T-helper 22 cell (primary cell): ENCODE data around the gene CALML6.

Experiments
- DNase-seq: peaks from one replicate; pipeline ENCODE4 v3.0.0-alpha.2; 2020; ENCODE audit warnings: low read depth

The CALML6 gene

GRCh38 chr1:1892079-1892762 lies 22.8 kb upstream of the CALML6 start:
- no peak for DNase-seq

GRCh38 chr1:1892763-1893120 lies 22.3 kb upstream of the CALML6 start:
- no peak for DNase-seq

DNA sequence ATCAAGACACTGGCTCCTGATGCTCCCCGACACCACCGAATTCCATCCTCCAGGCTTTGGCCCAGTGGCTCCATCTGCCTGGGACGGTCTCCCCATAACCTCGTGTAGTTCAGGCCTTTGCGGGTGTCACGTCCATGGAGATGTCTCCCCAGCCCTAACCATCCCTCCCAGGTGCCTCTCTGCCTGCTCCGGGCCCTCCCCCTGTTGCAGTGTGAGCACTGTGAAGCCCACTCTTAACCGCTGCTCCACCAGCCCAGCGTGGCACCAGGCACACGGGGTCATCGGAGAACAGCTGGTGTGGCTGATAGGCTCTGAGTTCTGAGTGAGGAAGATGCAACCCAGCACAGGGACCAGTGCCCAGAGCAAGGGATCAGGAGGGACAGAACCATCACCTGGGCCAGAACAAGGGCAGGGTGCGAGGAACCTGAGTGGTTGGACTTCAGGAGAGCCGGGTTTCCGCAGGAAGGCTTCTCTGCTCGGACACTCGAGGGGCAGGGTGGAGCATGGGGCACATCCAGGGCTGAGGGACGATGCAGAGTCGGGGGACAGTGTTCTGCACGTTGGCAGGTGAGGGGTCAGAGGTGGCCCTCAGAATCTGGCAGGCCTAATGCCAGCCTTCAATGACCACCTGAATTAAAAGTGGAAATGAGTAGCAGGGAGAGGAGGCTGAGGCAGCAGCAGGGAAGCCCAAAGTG lies 21.6 kb upstream of the CALML6 start:
- DNase-seq = no peak

DNA sequence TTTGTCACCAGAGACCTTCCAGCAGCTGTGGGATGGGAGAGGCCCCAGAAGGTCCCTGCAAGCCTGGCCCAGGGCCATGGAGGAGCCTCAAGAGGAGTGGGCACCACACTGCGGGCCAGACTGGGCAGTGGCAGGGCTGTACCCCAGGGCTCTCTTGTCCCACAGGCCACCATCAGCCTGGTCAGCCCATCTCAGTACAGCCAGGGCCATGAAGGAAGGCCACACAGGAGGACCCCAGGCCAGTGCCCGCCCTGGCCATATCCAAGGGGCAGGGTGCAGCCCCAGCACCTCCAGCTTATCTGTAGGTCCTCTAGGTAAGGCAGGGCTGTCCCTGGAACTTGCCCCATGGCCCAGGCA lies 21.1 kb upstream of the CALML6 start:
- DNase-seq = no peak

- no peak for DNase-seq
Observed at GRCh38 chr1:1894354-1895059, 20.6 kb upstream of the CALML6 start.

GRCh38 chr1:1895060-1895418 lies 20.0 kb upstream of the CALML6 start:
- no peak for DNase-seq

DNA sequence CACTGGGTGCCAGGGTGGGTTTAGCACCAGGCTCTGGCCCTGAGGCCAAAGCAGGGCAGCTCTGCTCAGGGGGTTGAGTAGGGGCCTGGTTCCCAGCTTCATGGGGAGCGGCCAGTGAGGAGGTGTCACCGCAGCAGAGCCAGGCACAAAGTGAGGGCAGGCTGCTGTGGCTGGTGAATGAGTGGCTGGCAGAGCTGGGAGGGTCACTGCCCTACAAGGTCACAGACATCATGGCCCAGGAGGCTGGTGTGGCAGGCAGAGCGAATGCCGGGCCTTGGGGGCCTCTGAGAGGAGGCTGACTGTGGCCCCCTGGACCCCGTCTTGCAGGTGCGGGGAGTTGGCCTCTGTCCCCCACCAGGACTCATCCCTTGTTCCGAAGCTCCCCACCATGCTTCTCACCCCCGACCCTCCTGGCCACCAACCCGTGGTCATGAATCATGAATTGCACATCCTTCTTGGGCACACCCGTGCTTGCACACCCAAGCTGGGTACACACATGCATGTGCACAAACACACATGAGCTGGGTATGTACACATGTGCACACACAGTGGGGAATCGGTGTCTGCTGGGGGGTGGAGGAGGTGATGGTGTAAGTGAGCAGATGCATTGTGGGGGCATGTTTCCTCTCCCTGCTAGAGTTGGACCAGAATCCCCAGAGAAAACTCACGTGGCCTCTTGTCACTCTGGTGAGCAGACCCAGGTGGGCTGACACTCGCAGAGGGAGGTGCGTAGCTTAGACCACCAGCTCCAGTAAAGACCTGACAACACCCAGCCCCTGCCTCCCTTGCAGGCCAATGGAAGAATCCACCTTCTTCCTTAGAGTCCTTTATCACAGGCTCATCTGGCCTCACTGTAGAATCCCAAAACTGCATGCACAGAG lies 19.4 kb upstream of the CALML6 start:
- DNase-seq = no peak

DNA sequence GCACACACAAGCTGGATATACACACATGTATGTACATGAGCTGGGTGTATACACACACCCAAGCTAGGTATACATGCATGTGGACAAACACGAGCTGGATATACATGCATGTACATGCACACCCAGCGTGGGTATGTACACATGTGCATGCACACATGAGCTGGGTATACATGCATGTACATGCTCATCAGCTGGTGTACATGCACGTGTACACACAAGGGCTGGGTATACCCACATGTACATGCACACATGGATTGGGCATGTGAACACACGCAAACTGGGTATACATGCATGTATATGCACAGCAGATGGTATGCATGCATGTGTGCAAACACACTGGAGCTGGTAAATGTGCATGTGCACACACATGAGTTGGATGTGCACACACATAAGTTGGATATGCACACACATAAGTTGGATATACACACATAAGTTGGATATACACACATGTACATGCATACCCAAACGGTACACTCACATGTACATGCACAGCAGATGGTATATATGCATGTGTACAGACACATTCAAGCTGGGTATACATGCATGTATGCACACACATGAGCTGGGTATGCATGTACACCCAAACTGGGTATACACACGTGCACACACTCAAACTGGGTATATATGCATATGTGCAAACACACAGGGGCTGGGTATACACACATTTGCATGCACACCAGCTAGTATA lies 16.7 kb upstream of the CALML6 start:
- DNase-seq = no peak

DNA sequence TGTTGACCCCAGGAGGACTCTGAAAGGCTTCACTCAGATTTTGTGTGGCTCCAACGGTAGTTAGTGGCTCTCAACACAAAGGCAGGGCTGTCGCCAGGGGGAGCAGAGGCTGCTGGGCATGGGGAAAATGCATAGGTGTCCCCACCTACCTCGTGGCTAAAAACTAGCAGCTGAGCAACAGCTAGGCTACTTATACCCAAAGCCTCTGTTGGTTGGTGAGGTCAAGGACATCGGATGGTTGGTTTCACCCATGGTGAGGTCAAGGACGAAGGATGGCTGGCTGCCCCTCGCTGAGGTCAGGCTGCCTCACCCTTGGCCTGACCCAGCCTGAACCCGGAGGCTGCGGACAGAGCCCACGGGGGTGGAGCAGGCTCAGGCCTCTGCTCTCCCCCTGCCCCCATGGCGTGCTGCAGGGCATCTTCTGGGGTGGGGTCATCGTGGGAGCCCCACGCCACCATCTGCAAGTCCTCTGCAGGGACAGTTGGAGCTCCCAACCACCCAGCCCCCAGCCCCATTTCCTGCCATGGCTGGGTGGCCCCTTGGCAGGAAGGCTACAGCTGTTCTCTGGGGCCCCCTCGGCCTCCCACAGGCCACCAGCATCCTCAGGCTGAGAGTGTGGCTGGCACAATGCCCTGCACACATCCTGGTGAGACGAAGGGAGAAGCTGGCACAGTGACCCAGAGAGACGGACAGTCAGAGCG lies 15.6 kb upstream of the CALML6 start:
- no peak for DNase-seq

DNA sequence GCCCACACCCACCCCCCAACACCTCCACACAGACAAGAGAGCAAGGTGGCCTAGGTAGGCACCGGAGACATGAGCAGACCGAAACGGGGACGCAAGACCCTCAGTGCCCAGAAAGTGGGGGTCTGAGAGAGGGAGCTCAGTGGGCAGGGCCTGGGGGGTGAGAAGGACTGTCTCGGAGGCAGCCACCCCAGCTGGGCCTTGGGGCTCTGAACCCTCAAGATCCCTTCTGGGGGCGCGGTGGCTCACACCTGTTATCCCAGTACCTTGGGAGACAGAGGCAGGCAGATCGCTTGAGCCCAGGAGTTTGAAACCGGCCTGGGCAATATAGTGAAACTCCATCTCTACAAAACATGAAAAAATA lies 15.1 kb upstream of the CALML6 start:
- no peak for DNase-seq

DNA sequence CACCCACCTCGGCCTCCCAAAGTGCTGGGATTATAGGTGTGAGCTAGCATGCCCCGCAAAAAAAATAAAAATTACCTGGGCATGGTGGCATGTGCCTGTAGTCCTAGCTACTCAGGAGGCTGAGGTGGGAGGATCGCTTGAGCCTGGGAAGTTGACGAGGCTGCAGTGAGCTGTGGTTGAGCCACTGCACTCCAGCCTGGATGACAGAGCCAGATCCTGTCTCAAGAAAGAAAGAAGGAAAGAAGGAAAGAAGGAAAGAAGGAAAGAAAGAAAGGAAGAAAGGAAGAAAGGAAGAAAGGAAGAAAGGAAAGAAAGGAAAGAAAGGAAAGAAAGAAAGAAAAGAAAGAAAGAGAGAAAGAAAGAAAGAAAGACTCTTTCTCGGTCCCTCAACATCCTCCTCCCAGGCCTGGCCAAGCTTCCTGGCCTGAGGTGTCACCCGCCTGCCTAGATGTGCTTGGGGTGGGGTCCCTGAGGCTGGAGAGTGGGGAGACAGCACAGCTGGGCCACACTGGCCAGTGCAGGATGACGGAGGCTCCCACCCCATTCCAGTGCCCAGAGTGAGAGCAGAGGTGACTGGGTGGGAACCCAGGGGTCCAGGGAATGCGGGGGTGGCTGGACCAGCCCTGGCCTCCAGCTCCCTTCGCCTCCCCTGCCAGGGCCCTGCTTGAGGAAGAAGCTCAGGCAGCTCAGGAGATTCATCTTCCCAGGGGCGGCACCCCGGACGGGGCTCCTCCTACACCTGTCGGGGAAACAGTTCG lies 14.0 kb upstream of the CALML6 start:
- no peak for DNase-seq

DNA sequence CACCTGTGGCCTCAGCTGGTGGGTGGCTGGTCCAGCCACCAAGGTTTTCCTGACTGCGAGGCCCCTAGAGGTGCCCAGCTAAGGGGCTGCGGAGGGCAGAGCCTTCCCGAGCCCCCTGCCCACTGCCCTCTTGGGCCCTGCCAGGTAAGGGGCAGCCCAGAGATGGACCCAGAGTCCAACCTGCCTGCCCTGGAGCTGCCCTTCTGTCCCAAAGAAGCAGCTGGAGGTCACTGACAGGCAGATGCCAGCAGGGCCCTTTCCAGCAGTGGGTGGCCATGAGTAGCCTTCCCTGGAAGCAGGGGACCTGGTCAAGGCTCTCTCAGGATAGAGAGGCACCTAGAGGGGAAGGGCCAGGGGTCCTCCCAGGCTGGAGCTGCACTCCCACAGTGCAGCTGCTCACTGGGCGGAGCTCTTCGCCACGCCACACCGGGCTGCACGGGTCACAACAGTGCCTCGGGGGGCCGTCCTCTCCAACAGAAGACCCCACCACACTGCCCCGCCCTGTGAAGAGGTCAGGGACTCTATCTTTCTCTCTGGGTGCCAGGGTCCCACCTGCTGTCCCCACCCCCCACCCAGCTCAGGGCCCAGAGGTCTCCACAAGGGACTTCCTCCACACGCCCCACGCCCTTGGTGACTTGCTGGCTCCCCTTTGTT lies 13.3 kb upstream of the CALML6 start:
- DNase-seq = no peak

DNA sequence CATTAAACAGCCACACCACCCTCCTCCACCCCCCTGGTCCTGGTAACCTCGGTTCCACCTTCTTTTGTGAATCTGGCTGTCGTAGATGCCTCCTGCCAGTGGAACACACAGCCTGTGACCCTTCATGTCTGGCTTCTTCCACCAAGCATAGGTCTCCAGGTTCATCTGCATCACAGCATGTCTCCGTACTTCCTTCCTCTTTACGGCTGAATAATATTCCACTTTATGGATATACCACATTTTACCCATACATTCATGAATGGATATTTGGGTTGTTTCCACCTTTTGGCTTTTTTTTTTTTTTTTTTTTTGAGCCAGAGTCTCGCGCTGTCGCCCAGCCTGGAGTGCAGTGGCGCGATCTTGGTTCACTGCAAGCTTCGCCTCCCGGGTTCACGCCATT lies 11.8 kb upstream of the CALML6 start:
- DNase-seq = no peak

DNA sequence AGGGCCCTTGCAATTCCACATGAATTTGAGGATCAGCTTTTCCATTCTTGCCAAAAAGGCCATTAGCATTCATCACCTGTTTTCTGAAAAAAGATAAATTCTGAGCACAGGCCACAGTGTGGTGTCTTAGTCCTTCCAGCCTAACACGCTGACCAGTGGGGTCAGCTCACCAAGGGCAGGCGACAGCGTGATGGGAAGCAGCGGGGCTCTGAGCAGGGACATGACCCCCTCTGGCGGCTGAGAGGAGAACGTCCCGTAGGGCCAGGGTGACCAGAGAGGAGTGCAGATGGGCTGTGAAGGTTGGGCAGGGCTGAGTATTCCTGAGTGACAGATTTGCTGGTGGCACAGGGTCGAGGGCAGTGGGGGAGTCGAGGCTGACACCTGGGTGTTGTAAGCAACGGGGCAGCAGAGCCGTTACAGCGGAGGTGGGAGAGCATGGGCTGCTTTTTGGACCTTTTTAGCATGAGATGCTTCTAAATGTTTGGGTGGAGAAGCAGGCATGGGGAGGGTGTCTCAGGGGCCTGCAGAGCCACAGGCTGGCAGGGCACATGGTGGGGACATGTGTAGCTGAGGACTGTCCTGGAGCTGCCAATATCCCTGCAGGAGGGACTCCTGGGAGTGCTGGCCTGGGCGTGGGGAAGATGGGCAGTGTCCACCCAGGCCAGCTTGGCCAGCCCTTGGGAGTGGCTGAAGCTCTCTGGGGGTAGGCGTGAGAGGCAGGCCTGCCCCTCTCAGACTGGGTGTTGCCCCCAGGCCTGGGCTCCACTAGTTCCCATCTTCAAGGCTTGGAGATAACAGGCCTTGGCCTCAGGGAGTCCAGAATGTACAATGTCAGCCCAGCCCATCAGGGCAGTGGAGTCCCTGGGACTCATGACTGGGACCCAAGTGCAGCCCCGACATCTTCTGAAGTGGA lies 8.6 kb upstream of the CALML6 start:
- DNase-seq = no peak

GRCh38 chr1:1907098-1907736 lies 7.8 kb upstream of the CALML6 start:
- DNase-seq = no peak

- DNase-seq = no peak
Observed at GRCh38 chr1:1908506-1908791, 6.6 kb upstream of the CALML6 start.

- no peak for DNase-seq
Observed at GRCh38 chr1:1910033-1910465, 5.0 kb upstream of the CALML6 start.

- no peak for DNase-seq
Observed at GRCh38 chr1:1910651-1911331, 4.3 kb upstream of the CALML6 start.
